MM.1S (cell line): ENCODE measurements around the gene IGF1R.

ENCODE experiments used
- EZH2 ChIP-seq: fragments of 300-600 bp; sonication (generic); optimal IDR thresholded peaks from 2 replicates; pipeline ENCODE3; 2017; ENCODE audit warnings: low read depth, mild to moderate bottlenecking, antibody characterized with exemption, low read length, mixed read lengths
- TF ChIP-seq, protein P1 (sequence below): fragments of 300-600 bp; sonication (generic); IDR thresholded peaks from 2 replicates; pipeline ENCODE4 v1.5.1; 2016; ENCODE audit warnings: antibody characterized with exemption, low read length, mixed read lengths

DNA sequence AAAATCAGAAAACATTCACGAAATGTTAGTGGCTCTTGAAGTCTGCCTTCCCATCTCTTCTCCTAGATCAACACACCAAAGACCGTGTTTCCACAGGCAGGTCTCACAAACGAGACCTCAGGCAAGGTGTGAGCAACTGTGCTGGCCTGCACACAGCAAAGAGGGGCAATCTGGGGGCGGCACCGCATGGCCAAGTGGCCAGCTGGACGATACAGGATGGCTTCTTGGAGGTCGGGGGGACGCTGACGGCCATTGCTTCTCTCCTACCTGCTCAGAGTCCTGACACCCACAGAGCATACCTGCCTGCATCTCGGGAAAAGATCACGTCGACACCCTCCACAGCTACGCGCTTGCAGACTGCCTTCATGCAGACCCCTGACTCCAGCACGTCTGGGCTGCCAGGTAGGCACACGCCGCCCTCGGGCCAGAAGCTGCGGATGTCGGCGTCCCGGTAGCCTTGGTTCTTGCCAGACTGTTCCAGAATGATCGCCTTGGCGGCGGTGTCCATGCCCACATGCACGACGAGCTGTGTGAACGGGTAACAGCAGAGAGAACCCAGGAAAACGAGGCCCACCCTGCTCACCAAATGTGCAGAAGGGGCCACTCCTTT, 320.9 kb downstream of the IGF1R start:
- TF ChIP-seq, protein P1, sequence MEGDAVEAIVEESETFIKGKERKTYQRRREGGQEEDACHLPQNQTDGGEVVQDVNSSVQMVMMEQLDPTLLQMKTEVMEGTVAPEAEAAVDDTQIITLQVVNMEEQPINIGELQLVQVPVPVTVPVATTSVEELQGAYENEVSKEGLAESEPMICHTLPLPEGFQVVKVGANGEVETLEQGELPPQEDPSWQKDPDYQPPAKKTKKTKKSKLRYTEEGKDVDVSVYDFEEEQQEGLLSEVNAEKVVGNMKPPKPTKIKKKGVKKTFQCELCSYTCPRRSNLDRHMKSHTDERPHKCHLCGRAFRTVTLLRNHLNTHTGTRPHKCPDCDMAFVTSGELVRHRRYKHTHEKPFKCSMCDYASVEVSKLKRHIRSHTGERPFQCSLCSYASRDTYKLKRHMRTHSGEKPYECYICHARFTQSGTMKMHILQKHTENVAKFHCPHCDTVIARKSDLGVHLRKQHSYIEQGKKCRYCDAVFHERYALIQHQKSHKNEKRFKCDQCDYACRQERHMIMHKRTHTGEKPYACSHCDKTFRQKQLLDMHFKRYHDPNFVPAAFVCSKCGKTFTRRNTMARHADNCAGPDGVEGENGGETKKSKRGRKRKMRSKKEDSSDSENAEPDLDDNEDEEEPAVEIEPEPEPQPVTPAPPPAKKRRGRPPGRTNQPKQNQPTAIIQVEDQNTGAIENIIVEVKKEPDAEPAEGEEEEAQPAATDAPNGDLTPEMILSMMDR = no peak
- no peak for TF ChIP-seq EZH2
